Loucy (cell line): Measurements from ENCODE around the gene LAMA5.

Source experiments
- H2AFZ ChIP-seq: fragments of 200-600 bp; sonication (generic); 2 replicates; pipeline ENCODE4 v1.6.0; 2016; ENCODE audit warnings: antibody characterized with exemption, mild to moderate bottlenecking, low read length, moderate library complexity
- H3F3A ChIP-seq: fragments of 200-600 bp; 2 replicates; pipeline ENCODE4 v1.6.0; 2016; ENCODE audit warnings: antibody characterized with exemption, low read depth, mild to moderate bottlenecking
- H3K27me3 ChIP-seq: fragments of 200-600 bp; sonication (generic); 2 replicates; pipeline ENCODE4 v1.6.1; 2014; ENCODE audit warnings: low read length, mild to moderate bottlenecking; ENCODE audit not compliant: insufficient read depth, poor library complexity, severe bottlenecking
- H3K36me3 ChIP-seq: fragments of 200-600 bp; sonication (generic); 2 replicates; pipeline ENCODE4 v1.6.1; 2016; ENCODE audit warnings: low read length; ENCODE audit not compliant: insufficient read depth
- H3K4me1 ChIP-seq: fragments of 200-600 bp; sonication (generic); 2 replicates; pipeline ENCODE4 v1.5.1; 2014; ENCODE audit warnings: low read length, mild to moderate bottlenecking; ENCODE audit not compliant: insufficient read depth, poor library complexity, severe bottlenecking
- H3K4me2 ChIP-seq: fragments of 200-600 bp; sonication (generic); 2 replicates; pipeline ENCODE4 v1.6.0; 2014; ENCODE audit warnings: antibody characterized with exemption, low read length, low read depth, mild to moderate bottlenecking; ENCODE audit not compliant: poor library complexity, severe bottlenecking
- H3K4me3 ChIP-seq: fragments of 200-600 bp; sonication (generic); 2 replicates; pipeline ENCODE4 v1.5.1; 2014; ENCODE audit warnings: low read length, mild to moderate bottlenecking, mixed read lengths; ENCODE audit not compliant: poor library complexity, severe bottlenecking
- H3K79me2 ChIP-seq: fragments of 200-600 bp; sonication (generic); 2 replicates; pipeline ENCODE4 v1.6.1; 2014; ENCODE audit warnings: low read length; ENCODE audit not compliant: insufficient read depth
- H3K9ac ChIP-seq: fragments of 200-600 bp; sonication (generic); 2 replicates; pipeline ENCODE4 v1.6.0; 2014; ENCODE audit warnings: mild to moderate bottlenecking, low read depth, low read length, moderate library complexity; ENCODE audit not compliant: poor library complexity, severe bottlenecking
- H3K9me2 ChIP-seq: fragments of 200-600 bp; sonication (generic); replicated peaks from 2 replicates; pipeline ENCODE4 v1.6.1; 2016; ENCODE audit warnings: low read depth, low read length, mixed read lengths
- H3K9me3 ChIP-seq: fragments of 200-600 bp; sonication (generic); 2 replicates; pipeline ENCODE4 v1.6.1; 2014; ENCODE audit warnings: mild to moderate bottlenecking, antibody characterized with exemption, low read length, low read depth; ENCODE audit not compliant: insufficient read depth
- H4K20me1 ChIP-seq: fragments of 200-600 bp; sonication (generic); 2 replicates; pipeline ENCODE4 v1.6.0; 2014; ENCODE audit warnings: antibody characterized with exemption, low read length, mild to moderate bottlenecking; ENCODE audit not compliant: insufficient read depth, poor library complexity, severe bottlenecking
- EZH2phosphoT487 ChIP-seq: fragments of 200-600 bp; IDR thresholded peaks from 2 replicates; pipeline ENCODE4 v1.6.1; 2018; ENCODE audit warnings: antibody characterized with exemption, mild to moderate bottlenecking, moderate library complexity, borderline replicate concordance
- TF ChIP-seq, protein P1 (sequence below): fragments of 200-600 bp; sonication (generic); conservative IDR thresholded peaks from 2 replicates; pipeline ENCODE4 v1.5.1; 2014; ENCODE audit warnings: mild to moderate bottlenecking, antibody characterized with exemption, low read length

LAMA5 gene

DNA sequence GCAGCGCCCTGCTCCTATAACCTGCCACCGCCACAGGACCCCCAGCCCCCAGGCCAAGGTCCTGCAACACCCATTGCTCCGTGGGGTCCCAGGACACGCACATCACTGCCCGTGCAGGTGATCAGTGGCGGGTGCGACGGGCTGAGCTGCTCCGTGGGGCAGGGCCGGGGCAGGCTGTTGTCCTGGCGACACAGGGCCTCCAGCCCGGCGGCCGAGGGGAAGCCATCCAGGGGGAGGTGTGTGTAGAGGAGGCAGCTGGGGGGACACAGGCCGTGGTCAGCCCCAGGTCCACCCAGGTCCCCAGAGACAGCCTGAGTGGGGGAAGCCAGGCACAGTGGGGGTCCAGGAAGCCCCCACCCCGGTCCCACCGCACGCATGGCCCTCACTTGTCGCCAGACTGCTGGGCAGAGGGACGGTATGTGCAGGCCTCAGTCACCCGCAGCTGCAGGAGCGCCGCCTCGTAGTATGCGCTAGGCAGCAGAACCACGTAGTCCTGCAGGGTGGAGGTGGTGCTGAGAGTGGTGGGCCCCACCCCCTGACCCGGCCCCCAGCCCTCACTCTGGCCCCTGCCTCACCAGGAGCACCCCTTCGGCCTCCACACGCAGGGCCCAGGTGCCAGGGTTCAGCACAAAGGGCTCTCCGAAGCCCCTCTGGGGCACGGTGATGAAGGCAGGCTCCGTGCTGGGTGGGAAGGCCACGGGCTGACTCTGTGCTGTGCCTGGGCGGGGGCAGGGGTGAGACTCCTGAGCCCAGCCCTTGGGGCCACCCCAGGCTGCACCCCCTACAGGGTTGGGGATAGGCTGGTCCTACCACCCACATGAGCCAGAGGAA lies 33.9 kb downstream of the LAMA5 start:
- no peaks in the 10 kb centered on the region for H3F3A ChIP-seq
- H3K9ac ChIP-seq = no peak overlapping the region
- H3K4me1 ChIP-seq = peaks cover 4% of the 10 kb centered on the region
- H3K36me3 ChIP-seq = no peaks in the 10 kb centered on the region
- H4K20me1 ChIP-seq = no peaks in the 10 kb centered on the region
- no peaks in the 10 kb centered on the region for H3K9me3 ChIP-seq
- no peak for TF ChIP-seq EZH2phosphoT487
- TF ChIP-seq, protein P1, sequence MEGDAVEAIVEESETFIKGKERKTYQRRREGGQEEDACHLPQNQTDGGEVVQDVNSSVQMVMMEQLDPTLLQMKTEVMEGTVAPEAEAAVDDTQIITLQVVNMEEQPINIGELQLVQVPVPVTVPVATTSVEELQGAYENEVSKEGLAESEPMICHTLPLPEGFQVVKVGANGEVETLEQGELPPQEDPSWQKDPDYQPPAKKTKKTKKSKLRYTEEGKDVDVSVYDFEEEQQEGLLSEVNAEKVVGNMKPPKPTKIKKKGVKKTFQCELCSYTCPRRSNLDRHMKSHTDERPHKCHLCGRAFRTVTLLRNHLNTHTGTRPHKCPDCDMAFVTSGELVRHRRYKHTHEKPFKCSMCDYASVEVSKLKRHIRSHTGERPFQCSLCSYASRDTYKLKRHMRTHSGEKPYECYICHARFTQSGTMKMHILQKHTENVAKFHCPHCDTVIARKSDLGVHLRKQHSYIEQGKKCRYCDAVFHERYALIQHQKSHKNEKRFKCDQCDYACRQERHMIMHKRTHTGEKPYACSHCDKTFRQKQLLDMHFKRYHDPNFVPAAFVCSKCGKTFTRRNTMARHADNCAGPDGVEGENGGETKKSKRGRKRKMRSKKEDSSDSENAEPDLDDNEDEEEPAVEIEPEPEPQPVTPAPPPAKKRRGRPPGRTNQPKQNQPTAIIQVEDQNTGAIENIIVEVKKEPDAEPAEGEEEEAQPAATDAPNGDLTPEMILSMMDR = no peak
- H3K4me3 ChIP-seq = no peak overlapping the region
- no peaks in the 10 kb centered on the region for H3K79me2 ChIP-seq
- H3K27me3 ChIP-seq = no peaks in the 10 kb centered on the region
- H3K9me2 ChIP-seq = no peaks in the 10 kb centered on the region
- H3K4me2 ChIP-seq = no peak overlapping the region
- no peak overlapping the region for H2AFZ ChIP-seq

- Histone ChIP-seq H3K4me2 (no peak overlapping the region), H3F3A (no peaks in the 10 kb centered on the region), H2AFZ (no peak overlapping the region), H3K9me2 (no peaks in the 10 kb centered on the region), H3K27me3 (no peaks in the 10 kb centered on the region), H3K4me1 (peaks cover 4% of the 10 kb centered on the region), H3K9ac (no peak overlapping the region), H4K20me1 (no peaks in the 10 kb centered on the region), H3K9me3 (no peaks in the 10 kb centered on the region), H3K79me2 (no peaks in the 10 kb centered on the region), H3K4me3 (no peak overlapping the region), H3K36me3 (no peaks in the 10 kb centered on the region)
- TF ChIP-seq, protein P1 = no peak
- TF ChIP-seq EZH2phosphoT487 = no peak
Measured at GRCh38 chr20:62332421-62332820, 34.7 kb downstream of the LAMA5 start.

DNA sequence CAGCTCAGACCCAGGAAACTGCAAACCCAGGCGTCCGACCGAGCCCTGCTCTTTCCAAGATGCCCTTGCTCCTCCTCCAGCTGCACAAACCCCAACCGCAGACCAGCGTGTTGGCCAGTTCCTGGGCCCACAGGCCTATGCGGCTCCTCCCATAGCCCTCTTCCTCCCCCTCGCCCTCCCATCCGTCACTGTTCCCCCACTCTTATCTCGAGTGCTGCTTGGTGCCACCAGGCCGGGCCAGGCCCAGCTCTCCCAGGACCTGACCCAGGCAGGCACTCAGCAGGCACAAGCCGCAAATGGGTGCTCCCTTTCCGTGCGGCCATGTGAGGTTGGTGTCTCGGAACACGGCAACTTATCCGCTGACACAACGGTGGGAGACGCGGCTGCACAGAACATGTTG lies 35.8 kb downstream of the LAMA5 start:
- Histone ChIP-seq H3K79me2 (no peaks in the 10 kb centered on the region), H4K20me1 (no peaks in the 10 kb centered on the region), H3K36me3 (no peaks in the 10 kb centered on the region), H3K4me2 (no peak overlapping the region), H3K27me3 (no peaks in the 10 kb centered on the region), H3K9me2 (no peaks in the 10 kb centered on the region), H3K4me1 (no peaks in the 10 kb centered on the region), H3K9ac (no peak overlapping the region), H3K9me3 (no peaks in the 10 kb centered on the region), H2AFZ (no peak overlapping the region), H3K4me3 (no peak overlapping the region), H3F3A (no peaks in the 10 kb centered on the region)
- TF ChIP-seq EZH2phosphoT487 = no peak
- TF ChIP-seq, protein P1 = no peak
